ENCODE data around the gene GUCA1A.

DNA sequence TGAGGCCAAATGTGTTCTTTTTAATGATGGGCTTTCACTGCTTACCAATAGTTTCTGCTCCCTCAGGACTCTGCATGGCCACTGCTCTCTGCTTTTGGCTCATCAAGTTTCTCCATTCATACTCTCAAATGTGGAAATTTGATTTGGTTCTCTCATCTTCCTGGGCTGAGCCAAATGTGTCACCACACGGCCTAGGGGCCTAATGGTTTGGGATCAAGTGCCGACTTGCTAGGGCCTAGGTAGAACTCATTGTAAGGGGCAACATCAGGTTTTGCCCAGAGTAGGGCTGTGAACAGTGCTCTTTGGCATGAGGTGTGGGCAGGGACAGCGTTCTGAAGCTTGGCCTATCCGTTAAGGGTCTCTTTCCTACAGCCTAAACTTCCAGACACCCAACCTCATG, 48.4 kb downstream of the GUCA1A start:
- no peak for TF ChIP-seq POLR2A (IDR thresholded peaks at IDR 0.05)
- TF ChIP-seq, protein P1, sequence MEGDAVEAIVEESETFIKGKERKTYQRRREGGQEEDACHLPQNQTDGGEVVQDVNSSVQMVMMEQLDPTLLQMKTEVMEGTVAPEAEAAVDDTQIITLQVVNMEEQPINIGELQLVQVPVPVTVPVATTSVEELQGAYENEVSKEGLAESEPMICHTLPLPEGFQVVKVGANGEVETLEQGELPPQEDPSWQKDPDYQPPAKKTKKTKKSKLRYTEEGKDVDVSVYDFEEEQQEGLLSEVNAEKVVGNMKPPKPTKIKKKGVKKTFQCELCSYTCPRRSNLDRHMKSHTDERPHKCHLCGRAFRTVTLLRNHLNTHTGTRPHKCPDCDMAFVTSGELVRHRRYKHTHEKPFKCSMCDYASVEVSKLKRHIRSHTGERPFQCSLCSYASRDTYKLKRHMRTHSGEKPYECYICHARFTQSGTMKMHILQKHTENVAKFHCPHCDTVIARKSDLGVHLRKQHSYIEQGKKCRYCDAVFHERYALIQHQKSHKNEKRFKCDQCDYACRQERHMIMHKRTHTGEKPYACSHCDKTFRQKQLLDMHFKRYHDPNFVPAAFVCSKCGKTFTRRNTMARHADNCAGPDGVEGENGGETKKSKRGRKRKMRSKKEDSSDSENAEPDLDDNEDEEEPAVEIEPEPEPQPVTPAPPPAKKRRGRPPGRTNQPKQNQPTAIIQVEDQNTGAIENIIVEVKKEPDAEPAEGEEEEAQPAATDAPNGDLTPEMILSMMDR (IDR thresholded peaks at IDR 0.05) = no peak
- TF ChIP-seq POLR2AphosphoS5 (IDR thresholded peaks at IDR 0.05; ENCODE audit: insufficient read depth in 1 of 2, low read depth in 1 of 2) = no peak

Data from vagina (tissue), 2 donors.